ENCODE results near the gene HTR7. TPM values are rescaled to one million over a fixed set of nuclear protein-coding genes. Genes with fewer than 3 reads are reported as not detected.

The HTR7 gene
- total RNA-seq, 1 experiment from 2014 or later: not detected

GRCh38 chr10:90784771-90785170, 73.1 kb downstream of the HTR7 start:
- DNase-seq (ENCODE audit: low spot score): no peak

GRCh38 chr10:90780488-90780887, 77.4 kb downstream of the HTR7 start:
- H3K4me3 ChIP-seq (ENCODE audit: low read depth, low read length, poor library complexity, severe bottlenecking): no peak overlapping the region
- no peak overlapping the region for H3K27ac ChIP-seq (ENCODE audit: low read depth, low read length, poor library complexity, severe bottlenecking)
- H3K9me3 ChIP-seq (ENCODE audit: low read depth, low read length, poor library complexity, severe bottlenecking): no peaks in the 10 kb centered on the region
- H3K4me1 ChIP-seq (ENCODE audit: insufficient read depth, low read length, poor library complexity, severe bottlenecking): no peaks in the 10 kb centered on the region
- ChIA-PET POLR2A (ENCODE audit: low non-redundant PET) (no interaction called here), CTCF (no interaction called here)
- peaks cover 23% of the 10 kb centered on the region for H3K27me3 ChIP-seq (replicated peaks; ENCODE audit: insufficient read depth, low read depth, low read length, poor library complexity)
- intact Hi-C loops (cut with micrococcal nuclease; ENCODE audit: unreplicated experiment): loop anchor here (10.0 kb wide), 1 partner anchor 636 kb away; no protein-coding TSS in a partner anchor
- TF ChIP-seq CTCF (conservative IDR thresholded peaks at IDR 0.05; ENCODE audit: low read depth, low read length) (no peak), EZH2 (IDR thresholded peaks at IDR 0.05; ENCODE audit: borderline replicate concordance, low read depth, low read length, poor library complexity, severe bottlenecking) (no peak)
- no TSS peak for BruUV-seq (replicated peaks)
- no peak for DNase-seq (ENCODE audit: low spot score)
- no peaks in the 10 kb centered on the region for H3K36me3 ChIP-seq (ENCODE audit: insufficient read depth, low read length, poor library complexity, severe bottlenecking)

More at GRCh38 chr10:90784771-90785170, 73.1 kb downstream of the HTR7 start:
- ChIA-PET POLR2A (ENCODE audit: low non-redundant PET) (no interaction called here), CTCF (interaction anchor here (0.5 kb wide), 1 partner anchor 80 kb away, joined by 4 read pairs; no protein-coding TSS in a partner anchor)
- Histone ChIP-seq H3K4me3 (ENCODE audit: low read depth, low read length, poor library complexity, severe bottlenecking) (no peak overlapping the region), H3K27ac (ENCODE audit: low read depth, low read length, poor library complexity, severe bottlenecking) (no peak overlapping the region), H3K27me3 (replicated peaks; ENCODE audit: insufficient read depth, low read depth, low read length, poor library complexity) (peaks cover 55% of the 10 kb centered on the region), H3K4me1 (ENCODE audit: insufficient read depth, low read length, poor library complexity, severe bottlenecking) (no peaks in the 10 kb centered on the region), H3K36me3 (ENCODE audit: insufficient read depth, low read length, poor library complexity, severe bottlenecking) (no peaks in the 10 kb centered on the region), H3K9me3 (ENCODE audit: low read depth, low read length, poor library complexity, severe bottlenecking) (no peaks in the 10 kb centered on the region)
- no TSS peak for BruUV-seq (replicated peaks)
- TF ChIP-seq CTCF (conservative IDR thresholded peaks at IDR 0.05; ENCODE audit: low read depth, low read length) (no peak), EZH2 (IDR thresholded peaks at IDR 0.05; ENCODE audit: borderline replicate concordance, low read depth, low read length, poor library complexity, severe bottlenecking) (no peak)
- intact Hi-C loops (cut with micrococcal nuclease; ENCODE audit: unreplicated experiment): loop anchor here (5.0 to 10.0 kb wide), 3 partner anchors 32 to 1357 kb away; no protein-coding TSS in a partner anchor

GRCh38 chr10:90779548-90779947, 78.3 kb downstream of the HTR7 start:
- Histone ChIP-seq H3K4me1 (ENCODE audit: insufficient read depth, low read length, poor library complexity, severe bottlenecking) (no peaks in the 10 kb centered on the region), H3K27ac (ENCODE audit: low read depth, low read length, poor library complexity, severe bottlenecking) (no peak overlapping the region), H3K27me3 (replicated peaks; ENCODE audit: insufficient read depth, low read depth, low read length, poor library complexity) (peaks cover 14% of the 10 kb centered on the region), H3K4me3 (ENCODE audit: low read depth, low read length, poor library complexity, severe bottlenecking) (no peak overlapping the region), H3K9me3 (ENCODE audit: low read depth, low read length, poor library complexity, severe bottlenecking) (no peaks in the 10 kb centered on the region), H3K36me3 (ENCODE audit: insufficient read depth, low read length, poor library complexity, severe bottlenecking) (no peaks in the 10 kb centered on the region)
- TF ChIP-seq CTCF (conservative IDR thresholded peaks at IDR 0.05; ENCODE audit: low read depth, low read length) (peak; percentile 50), EZH2 (IDR thresholded peaks at IDR 0.05; ENCODE audit: borderline replicate concordance, low read depth, low read length, poor library complexity, severe bottlenecking) (no peak)
- intact Hi-C loops (cut with micrococcal nuclease; ENCODE audit: unreplicated experiment): no loop called here
- no TSS peak for BruUV-seq (replicated peaks)
- ChIA-PET POLR2A (ENCODE audit: low non-redundant PET) (no interaction called here), CTCF (no interaction called here)
- peak; percentile 26 for DNase-seq (ENCODE audit: low spot score)

Measured in A673 (cell line).